Osteocyte (in vitro differentiated cells): ENCODE results near the gene PGLYRP3. TPM values are rescaled to one million over a fixed set of nuclear protein-coding genes. Genes with fewer than 3 reads are reported as not detected.

Experiments
- DNase-seq: peaks from one replicate; pipeline ENCODE4 v3.0.0; 2021; ENCODE audit warnings: mixed read lengths; ENCODE audit not compliant: unreplicated experiment; ENCODE audit errors: extremely low spot score
- H3K27ac Mint-ChIP-seq: one replicate; pipeline ENCODE4 v1.8.0; 2021; ENCODE audit warnings: mild to moderate bottlenecking, mixed read lengths; ENCODE audit not compliant: unreplicated experiment
- H3K27me3 Mint-ChIP-seq: one replicate; pipeline ENCODE4 v1.8.0; 2021; ENCODE audit warnings: mixed read lengths; ENCODE audit not compliant: unreplicated experiment
- H3K36me3 Mint-ChIP-seq: one replicate; pipeline ENCODE4 v1.8.0; 2021; ENCODE audit warnings: mixed read lengths; ENCODE audit not compliant: unreplicated experiment
- H3K4me1 Mint-ChIP-seq: one replicate; pipeline ENCODE4 v1.8.0; 2021; ENCODE audit warnings: mixed read lengths; ENCODE audit not compliant: unreplicated experiment
- H3K4me3 Mint-ChIP-seq: one replicate; pipeline ENCODE4 v1.8.0; 2021; ENCODE audit warnings: mild to moderate bottlenecking, moderate library complexity, mixed read lengths; ENCODE audit not compliant: unreplicated experiment
- H3K9me3 Mint-ChIP-seq: one replicate; pipeline ENCODE4 v1.8.0; 2021; ENCODE audit warnings: mixed read lengths; ENCODE audit not compliant: unreplicated experiment
- total RNA-seq: library from RNA; stranded (reverse); gene quantifications from 2 replicates; pipeline ENCODE4 v1.2.1, GENCODE V29; 2021
- TF ChIP-seq, protein P1 (sequence below): fragments of 200-600 bp; sonication (generic); IDR thresholded peaks from 2 replicates; pipeline ENCODE4 v1.5.0; 2021; ENCODE audit warnings: antibody characterized with exemption, mild to moderate bottlenecking, moderate library complexity

PGLYRP3 gene
- total RNA-seq, 1 donor from 2014 or later, result not detected

DNA sequence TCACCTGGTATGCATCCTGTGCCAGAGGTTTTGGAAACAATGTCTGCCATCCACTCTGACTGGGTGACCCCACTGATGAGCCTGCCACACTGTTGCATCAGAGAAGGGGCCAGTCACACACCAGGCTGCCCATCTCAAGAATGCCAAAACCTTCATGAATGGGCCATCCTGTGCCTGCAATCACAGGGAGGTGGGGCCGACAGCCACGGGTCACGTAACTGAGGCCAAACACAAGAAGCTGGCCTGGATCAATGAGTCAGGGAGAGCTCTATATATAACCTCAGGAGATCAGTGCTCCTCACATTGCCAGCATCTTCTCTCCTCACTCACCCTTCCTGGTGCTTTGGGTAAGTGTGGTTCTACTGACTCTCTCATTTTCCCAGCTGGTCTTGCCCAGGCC lies 53.4 kb downstream of the PGLYRP3 start, which contains the start of gene LORICRIN:
TSS of gene LORICRIN (plus strand) at position 301 of the 400 bp plus-strand sequence. CDS start 1,263 bp downstream, outside the sequence.
- no peaks in the 10 kb centered on the region for H3K9me3 Mint-ChIP-seq
- no peak for DNase-seq
- peaks cover 56% of the 10 kb centered on the region for H3K27me3 Mint-ChIP-seq
- H3K4me3 Mint-ChIP-seq, result peak within 1 kb of the TSS; percentile 60
- peaks cover 12% of the 10 kb centered on the region for H3K4me1 Mint-ChIP-seq
- TF ChIP-seq, protein P1, sequence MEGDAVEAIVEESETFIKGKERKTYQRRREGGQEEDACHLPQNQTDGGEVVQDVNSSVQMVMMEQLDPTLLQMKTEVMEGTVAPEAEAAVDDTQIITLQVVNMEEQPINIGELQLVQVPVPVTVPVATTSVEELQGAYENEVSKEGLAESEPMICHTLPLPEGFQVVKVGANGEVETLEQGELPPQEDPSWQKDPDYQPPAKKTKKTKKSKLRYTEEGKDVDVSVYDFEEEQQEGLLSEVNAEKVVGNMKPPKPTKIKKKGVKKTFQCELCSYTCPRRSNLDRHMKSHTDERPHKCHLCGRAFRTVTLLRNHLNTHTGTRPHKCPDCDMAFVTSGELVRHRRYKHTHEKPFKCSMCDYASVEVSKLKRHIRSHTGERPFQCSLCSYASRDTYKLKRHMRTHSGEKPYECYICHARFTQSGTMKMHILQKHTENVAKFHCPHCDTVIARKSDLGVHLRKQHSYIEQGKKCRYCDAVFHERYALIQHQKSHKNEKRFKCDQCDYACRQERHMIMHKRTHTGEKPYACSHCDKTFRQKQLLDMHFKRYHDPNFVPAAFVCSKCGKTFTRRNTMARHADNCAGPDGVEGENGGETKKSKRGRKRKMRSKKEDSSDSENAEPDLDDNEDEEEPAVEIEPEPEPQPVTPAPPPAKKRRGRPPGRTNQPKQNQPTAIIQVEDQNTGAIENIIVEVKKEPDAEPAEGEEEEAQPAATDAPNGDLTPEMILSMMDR, result no peak
- H3K36me3 Mint-ChIP-seq, result no peaks in the 10 kb centered on the region
- H3K27ac Mint-ChIP-seq, result no peak within 1 kb of the TSS

DNA sequence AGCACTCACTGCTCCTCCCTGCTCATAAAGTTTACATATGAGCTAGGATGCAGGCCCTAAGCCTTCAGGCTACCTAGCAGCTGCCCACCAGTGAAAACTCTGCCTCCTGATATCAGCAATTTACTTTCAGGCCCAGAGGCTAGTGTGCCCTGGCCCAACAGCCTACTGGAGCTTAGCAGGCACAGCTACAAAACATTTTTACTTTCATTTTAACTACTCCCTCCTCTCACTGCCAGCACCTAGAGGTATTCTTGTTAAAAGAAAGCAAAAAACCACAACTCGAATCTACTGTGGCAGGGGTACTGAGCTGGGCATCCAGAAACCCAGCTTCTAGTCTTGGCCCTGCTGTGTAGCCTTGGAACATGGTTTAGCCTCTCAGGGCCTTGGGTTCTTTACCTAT lies 59.1 kb downstream of the PGLYRP3 start:
- no peak overlapping the region for H3K27ac Mint-ChIP-seq
- TF ChIP-seq, protein P1, result no peak
- no peaks in the 10 kb centered on the region for H3K36me3 Mint-ChIP-seq
- no peak overlapping the region for H3K4me3 Mint-ChIP-seq
- H3K4me1 Mint-ChIP-seq, result no peaks in the 10 kb centered on the region
- H3K27me3 Mint-ChIP-seq, result peaks cover 11% of the 10 kb centered on the region
- DNase-seq, result no peak
- H3K9me3 Mint-ChIP-seq, result no peaks in the 10 kb centered on the region

DNA sequence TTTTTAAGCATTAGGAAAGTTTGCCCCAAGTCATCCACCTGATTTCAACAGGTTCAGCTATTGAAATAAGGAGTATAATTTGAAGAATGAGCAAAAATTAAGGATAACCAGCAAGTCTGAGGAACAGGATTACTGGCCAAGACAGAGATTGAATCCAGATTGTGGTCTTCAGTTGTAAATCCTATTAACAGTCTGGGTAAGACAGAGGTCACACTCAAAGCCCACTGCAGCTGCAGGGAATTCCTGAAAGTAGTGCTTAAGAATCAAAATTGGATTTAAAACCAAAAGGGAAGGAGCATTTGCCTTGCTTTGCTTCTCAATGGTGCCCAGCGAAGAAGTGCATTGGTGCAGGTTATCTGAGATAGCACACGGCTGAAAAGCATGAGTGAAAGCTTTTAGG lies 59.7 kb downstream of the PGLYRP3 start:
- TF ChIP-seq, protein P1, result no peak
- Mint-ChIP-seq H3K27ac (no peak overlapping the region), H3K4me1 (no peaks in the 10 kb centered on the region), H3K27me3 (peaks cover 7% of the 10 kb centered on the region), H3K4me3 (no peak overlapping the region), H3K9me3 (no peaks in the 10 kb centered on the region), H3K36me3 (no peaks in the 10 kb centered on the region)
- DNase-seq, result no peak

DNA sequence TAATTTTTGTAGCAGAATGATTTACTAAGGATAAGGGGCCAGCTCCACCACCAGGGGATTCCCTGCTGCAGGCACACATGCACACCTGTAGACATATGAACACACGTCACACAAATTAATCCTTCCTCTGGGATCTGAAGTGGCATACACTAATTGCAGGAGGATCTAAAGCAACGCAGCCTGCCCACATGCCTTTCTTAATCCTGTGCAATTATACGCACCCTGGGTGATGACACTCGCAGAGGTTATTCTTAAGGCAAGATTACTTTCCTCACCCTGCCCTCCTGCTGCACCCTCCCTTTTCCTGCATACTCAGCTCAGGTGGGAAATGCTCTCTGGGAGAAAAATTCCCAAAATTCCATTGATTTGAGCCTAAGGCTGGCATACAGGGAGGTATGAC lies 60.8 kb downstream of the PGLYRP3 start:
- TF ChIP-seq, protein P1, result no peak
- Mint-ChIP-seq H3K27me3 (peaks cover 4% of the 10 kb centered on the region), H3K9me3 (no peaks in the 10 kb centered on the region), H3K27ac (no peak overlapping the region), H3K36me3 (no peaks in the 10 kb centered on the region), H3K4me3 (no peak overlapping the region), H3K4me1 (no peaks in the 10 kb centered on the region)
- DNase-seq, result no peak

DNA sequence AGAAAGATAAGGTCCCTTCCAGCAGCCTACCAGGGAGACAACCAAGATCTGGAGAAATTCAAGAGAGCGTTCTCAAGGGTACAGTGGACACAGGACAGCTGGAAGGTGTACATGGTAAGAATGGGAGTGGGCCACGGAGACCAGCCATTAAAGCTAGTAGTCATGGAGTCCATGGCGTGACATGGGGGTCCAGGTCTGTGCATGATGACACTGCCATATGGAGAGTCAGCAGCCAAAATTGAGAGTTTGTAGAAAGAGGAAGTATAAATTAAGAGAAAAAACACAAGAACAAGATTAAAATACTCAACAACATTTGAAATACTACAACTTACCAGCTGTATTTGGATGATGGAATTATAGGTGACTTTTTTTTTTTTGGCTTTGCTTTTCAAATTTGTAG lies 61.2 kb downstream of the PGLYRP3 start:
- H3K36me3 Mint-ChIP-seq, result no peaks in the 10 kb centered on the region
- TF ChIP-seq, protein P1, result no peak
- no peaks in the 10 kb centered on the region for H3K9me3 Mint-ChIP-seq
- H3K27ac Mint-ChIP-seq, result no peak overlapping the region
- DNase-seq, result no peak
- H3K4me3 Mint-ChIP-seq, result no peak overlapping the region
- H3K4me1 Mint-ChIP-seq, result no peaks in the 10 kb centered on the region
- peaks cover 4% of the 10 kb centered on the region for H3K27me3 Mint-ChIP-seq
